Karpas-422 (cell line): ENCODE results near the gene OR11G2. TPM values are rescaled to one million over a fixed set of nuclear protein-coding genes. Genes with fewer than 3 reads are reported as not detected.
"Not testable (repeated sequence)": the region's sequence is repeated elsewhere in the genome, so short reads cannot be mapped to it uniquely, and the experiment has no call there.

Source experiments
- DNase-seq: peaks from one replicate; pipeline ENCODE4 v3.0.0-alpha.2; 2015
- H2AFZ ChIP-seq: fragments of 200-600 bp; sonication (generic); 2 replicates; pipeline ENCODE4 v1.6.1; 2014; ENCODE audit warnings: antibody characterized with exemption, low read length, mixed read lengths
- H3K27ac ChIP-seq: fragments of 200-600 bp; sonication (generic); 2 replicates; pipeline ENCODE4 v1.5.1; 2014; ENCODE audit warnings: mild to moderate bottlenecking, low read length, moderate library complexity
- H3K27me3 ChIP-seq: fragments of 200-600 bp; sonication (generic); 2 replicates; pipeline ENCODE4 v1.6.1; 2014; ENCODE audit warnings: low read length, mixed read lengths
- H3K36me3 ChIP-seq: fragments of 200-600 bp; sonication (generic); 2 replicates; pipeline ENCODE4 v1.6.1; 2014; ENCODE audit warnings: low read length, mixed read lengths; ENCODE audit not compliant: insufficient read depth
- H3K4me1 ChIP-seq: fragments of 200-600 bp; sonication (generic); 2 replicates; pipeline ENCODE4 v1.6.1; 2014; ENCODE audit warnings: mild to moderate bottlenecking, low read length, mixed read lengths
- H3K4me2 ChIP-seq: fragments of 200-600 bp; sonication (generic); 2 replicates; pipeline ENCODE4 v1.6.1; 2014; ENCODE audit warnings: low read length, low read depth, mild to moderate bottlenecking; ENCODE audit not compliant: poor library complexity, severe bottlenecking
- H3K4me3 ChIP-seq: fragments of 200-600 bp; sonication (generic); 2 replicates; pipeline ENCODE4 v1.5.1; 2014; ENCODE audit warnings: mild to moderate bottlenecking, antibody characterized with exemption, low read length, mixed read lengths
- H3K79me2 ChIP-seq: fragments of 200-600 bp; sonication (generic); 2 replicates; pipeline ENCODE4 v1.6.1; 2014; ENCODE audit warnings: mild to moderate bottlenecking, low read length, mixed read lengths
- H3K9ac ChIP-seq: fragments of 200-600 bp; sonication (generic); 2 replicates; pipeline ENCODE4 v1.6.0; 2014; ENCODE audit warnings: low read length
- H3K9me2 ChIP-seq: fragments of 200-600 bp; sonication (generic), shearing (Covaris generic); replicated peaks from 2 replicates; pipeline ENCODE4 v1.6.0; 2014; ENCODE audit warnings: mild to moderate bottlenecking, low read length, moderate library complexity; ENCODE audit not compliant: insufficient read depth
- H3K9me3 ChIP-seq: fragments of 300-700, 200-600 bp; sonication (generic); 2 replicates; pipeline ENCODE4 v1.6.1; 2014; ENCODE audit warnings: low read length, mixed read lengths
- H4K20me1 ChIP-seq: fragments of 200-600 bp; sonication (generic); 2 replicates; pipeline ENCODE4 v1.6.1; 2014; ENCODE audit warnings: mild to moderate bottlenecking, antibody characterized with exemption, low read length, low read depth; ENCODE audit not compliant: insufficient read depth
- total RNA-seq: library from RNA; depleted of rRNA; stranded (reverse); fragments of >200 nt; shearing (Covaris generic); gene quantifications from 2 replicates; pipeline ENCODE4 v1.2.3, GENCODE V29; 2014; ENCODE audit warnings: low replicate concordance

OR11G2 gene
- total RNA-seq, 1 experiment from 2014 or later, result not detected

GRCh38 chr14:20197459-20197858, 6.8 kb downstream of the OR11G2 start:
- no peaks in the 10 kb centered on the region for H3K27me3 ChIP-seq
- no peak overlapping the region for H3K9ac ChIP-seq
- no peak overlapping the region for H3K27ac ChIP-seq
- H3K4me3 ChIP-seq, result no peak overlapping the region
- H3K9me2 ChIP-seq, result no peaks in the 10 kb centered on the region
- no peak for DNase-seq
- H3K9me3 ChIP-seq, result no peaks in the 10 kb centered on the region
- peaks cover 3% of the 10 kb centered on the region; the same call in 1 of the 2 replicates for H3K4me1 ChIP-seq
- no peak overlapping the region for H3K4me2 ChIP-seq
- H4K20me1 ChIP-seq, result no peaks in the 10 kb centered on the region
- H2AFZ ChIP-seq, result no peak overlapping the region
- no peaks in the 10 kb centered on the region for H3K79me2 ChIP-seq
- no peaks in the 10 kb centered on the region for H3K36me3 ChIP-seq

- no peaks in the 10 kb centered on the region for H3K9me3 ChIP-seq
- no peaks in the 10 kb centered on the region for H3K36me3 ChIP-seq
- H3K9me2 ChIP-seq, result no peaks in the 10 kb centered on the region
- no peak overlapping the region for H3K4me2 ChIP-seq
- no peaks in the 10 kb centered on the region for H3K79me2 ChIP-seq
- H3K27me3 ChIP-seq, result no peaks in the 10 kb centered on the region
- no peak overlapping the region for H3K9ac ChIP-seq
- no peak overlapping the region for H3K4me3 ChIP-seq
- H3K4me1 ChIP-seq, result peaks cover 3% of the 10 kb centered on the region; the same call in 1 of the 2 replicates
- H2AFZ ChIP-seq, result no peak overlapping the region
- no peak overlapping the region for H3K27ac ChIP-seq
- H4K20me1 ChIP-seq, result no peaks in the 10 kb centered on the region
- no peak for DNase-seq
Observed at GRCh38 chr14:20198991-20199390, 8.3 kb downstream of the OR11G2 start.

- H3K27me3 ChIP-seq, result no peaks in the 10 kb centered on the region
- H3K9ac ChIP-seq, result no peak overlapping the region
- H3K36me3 ChIP-seq, result no peaks in the 10 kb centered on the region
- no peak overlapping the region for H3K4me3 ChIP-seq
- H3K9me2 ChIP-seq, result no peaks in the 10 kb centered on the region
- H3K79me2 ChIP-seq, result no peaks in the 10 kb centered on the region
- no peak for DNase-seq
- no peaks in the 10 kb centered on the region for H4K20me1 ChIP-seq
- H3K4me2 ChIP-seq, result no peak overlapping the region
- no peak overlapping the region for H3K27ac ChIP-seq
- no peaks in the 10 kb centered on the region for H3K9me3 ChIP-seq
- H2AFZ ChIP-seq, result no peak overlapping the region
- H3K4me1 ChIP-seq, result no peaks in the 10 kb centered on the region
Observed at GRCh38 chr14:20204721-20205120, 14.0 kb downstream of the OR11G2 start.

GRCh38 chr14:20209595-20209994, 18.9 kb downstream of the OR11G2 start:
- H3K9ac ChIP-seq, result no peak overlapping the region
- no peak overlapping the region for H3K4me2 ChIP-seq
- no peaks in the 10 kb centered on the region for H3K9me2 ChIP-seq
- H2AFZ ChIP-seq, result no peak overlapping the region
- H4K20me1 ChIP-seq, result no peaks in the 10 kb centered on the region
- H3K27me3 ChIP-seq, result no peaks in the 10 kb centered on the region
- H3K9me3 ChIP-seq, result no peaks in the 10 kb centered on the region
- no peak overlapping the region for H3K4me3 ChIP-seq
- H3K36me3 ChIP-seq, result no peaks in the 10 kb centered on the region
- DNase-seq, result no peak
- H3K4me1 ChIP-seq, result no peaks in the 10 kb centered on the region
- H3K27ac ChIP-seq, result no peak overlapping the region
- no peaks in the 10 kb centered on the region for H3K79me2 ChIP-seq

GRCh38 chr14:20212406-20212805, 21.7 kb downstream of the OR11G2 start:
- not testable (repeated sequence) for H3K4me3 ChIP-seq, H3K9me2 ChIP-seq, H3K79me2 ChIP-seq, H4K20me1 ChIP-seq, H3K27me3 ChIP-seq, H3K4me1 ChIP-seq, H3K9ac ChIP-seq, H3K27ac ChIP-seq, H2AFZ ChIP-seq, H3K9me3 ChIP-seq, DNase-seq, H3K4me2 ChIP-seq, H3K36me3 ChIP-seq

GRCh38 chr14:20215196-20215595, 24.5 kb downstream of the OR11G2 start:
- Histone ChIP-seq H4K20me1 (no peaks in the 10 kb centered on the region), H3K9me3 (no peaks in the 10 kb centered on the region), H3K9ac (no peak overlapping the region), H3K27me3 (no peaks in the 10 kb centered on the region), H2AFZ (no peak overlapping the region), H3K27ac (no peak overlapping the region), H3K4me1 (no peaks in the 10 kb centered on the region), H3K36me3 (no peaks in the 10 kb centered on the region), H3K4me2 (no peak overlapping the region), H3K9me2 (no peaks in the 10 kb centered on the region), H3K4me3 (no peak overlapping the region), H3K79me2 (no peaks in the 10 kb centered on the region)
- no peak for DNase-seq

- H3K9me2 ChIP-seq, result no peaks in the 10 kb centered on the region
- H3K27ac ChIP-seq, result no peak overlapping the region
- no peaks in the 10 kb centered on the region for H3K79me2 ChIP-seq
- no peaks in the 10 kb centered on the region for H3K36me3 ChIP-seq
- H3K9me3 ChIP-seq, result no peaks in the 10 kb centered on the region
- no peaks in the 10 kb centered on the region for H4K20me1 ChIP-seq
- H3K4me1 ChIP-seq, result no peaks in the 10 kb centered on the region
- H3K27me3 ChIP-seq, result no peaks in the 10 kb centered on the region
- DNase-seq, result no peak
- H3K4me3 ChIP-seq, result no peak overlapping the region
- no peak overlapping the region for H3K9ac ChIP-seq
- no peak overlapping the region for H3K4me2 ChIP-seq
- H2AFZ ChIP-seq, result no peak overlapping the region
Observed at GRCh38 chr14:20219033-20219432, 28.3 kb downstream of the OR11G2 start.

- H3K27ac ChIP-seq, result no peak within 1 kb of the TSS
- H3K36me3 ChIP-seq, result no peaks in the 10 kb centered on the region
- no peak for DNase-seq
- H3K79me2 ChIP-seq, result no peaks in the 10 kb centered on the region
- H3K4me3 ChIP-seq, result no peak within 1 kb of the TSS
- no peaks in the 10 kb centered on the region for H4K20me1 ChIP-seq
- no peak within 1 kb of the TSS for H2AFZ ChIP-seq
- H3K9ac ChIP-seq, result no peak within 1 kb of the TSS
- H3K27me3 ChIP-seq, result no peaks in the 10 kb centered on the region
- no peaks in the 10 kb centered on the region for H3K4me1 ChIP-seq
- H3K9me3 ChIP-seq, result no peaks in the 10 kb centered on the region
- H3K9me2 ChIP-seq, result no peaks in the 10 kb centered on the region
- no peak within 1 kb of the TSS for H3K4me2 ChIP-seq
Observed at GRCh38 chr14:20223410-20223809, 32.7 kb downstream of the OR11G2 start, which contains the start of gene OR11H6. Gene OR11H6, plus strand, starts transcription at chr14:20223710. Its CDS starts 0 bp downstream, at chr14:20223710.

GRCh38 chr14:20228681-20229080, 38.0 kb downstream of the OR11G2 start, which contains the start of gene OR11H7:
Gene OR11H7, plus strand, starts transcription at chr14:20228981.
- Histone ChIP-seq H3K27me3 (no peaks in the 10 kb centered on the region), H3K4me3 (no peak within 1 kb of the TSS), H3K9ac (no peak within 1 kb of the TSS), H3K79me2 (no peaks in the 10 kb centered on the region), H3K36me3 (no peaks in the 10 kb centered on the region), H3K9me3 (no peaks in the 10 kb centered on the region), H3K27ac (no peak within 1 kb of the TSS), H2AFZ (no peak within 1 kb of the TSS), H3K4me2 (no peak within 1 kb of the TSS), H3K9me2 (no peaks in the 10 kb centered on the region), H4K20me1 (no peaks in the 10 kb centered on the region), H3K4me1 (no peaks in the 10 kb centered on the region)
- DNase-seq, result no peak
